Measurements from ENCODE around the gene ZNF366.

Gene ZNF366

GRCh38 chr5:72519111-72519510 is 11.9 kb upstream of the ZNF366 start:
- no peak for DNase-seq (ENCODE audit: low read depth in 1 of 2, low spot score in 1 of 2)

GRCh38 chr5:72518001-72518683 is 10.9 kb upstream of the ZNF366 start:
- no peak for DNase-seq (ENCODE audit: low read depth in 1 of 2, low spot score in 1 of 2)

DNA sequence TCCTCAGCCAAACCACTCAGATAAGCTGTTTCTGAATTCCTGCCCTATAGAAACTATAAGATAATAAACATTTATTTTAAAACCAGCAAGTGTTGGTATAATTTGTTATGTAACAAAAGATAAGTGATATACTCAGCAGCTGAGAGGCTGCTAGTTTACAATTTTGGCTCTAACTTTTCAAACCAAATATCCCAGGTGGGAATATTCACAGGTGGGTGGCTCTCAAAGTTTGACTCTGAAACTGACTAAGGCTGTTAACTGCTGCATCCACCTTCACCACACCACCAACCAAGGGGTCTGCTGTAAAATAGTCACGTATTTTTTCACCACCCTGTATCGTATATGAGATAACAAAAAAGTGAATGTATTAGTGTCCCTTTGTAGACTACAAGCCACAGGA is 9.7 kb upstream of the ZNF366 start:
- no peak for DNase-seq (ENCODE audit: low read depth in 1 of 2, low spot score in 1 of 2)

DNA sequence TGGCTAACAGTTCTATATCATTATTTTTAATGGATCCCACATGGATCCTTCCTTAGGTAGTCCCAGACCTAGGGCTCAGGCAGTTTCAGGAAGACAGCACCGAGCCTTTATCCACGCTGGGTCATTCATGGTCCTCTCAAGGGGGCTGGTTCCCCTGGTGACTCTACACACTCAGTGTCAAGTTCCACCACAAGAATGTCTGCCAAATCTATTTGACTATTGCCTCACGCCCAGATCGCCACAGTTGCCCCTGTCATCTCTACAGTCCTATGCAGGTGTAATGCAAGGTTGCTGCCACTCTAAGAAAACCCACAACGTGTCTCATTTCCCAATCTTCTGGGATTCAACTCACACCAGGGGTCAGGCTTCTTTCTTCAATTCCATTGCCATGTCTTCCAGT is 8.0 kb upstream of the ZNF366 start:
- DNase-seq (ENCODE audit: low read depth in 1 of 2, low spot score in 1 of 2) = no peak

DNA sequence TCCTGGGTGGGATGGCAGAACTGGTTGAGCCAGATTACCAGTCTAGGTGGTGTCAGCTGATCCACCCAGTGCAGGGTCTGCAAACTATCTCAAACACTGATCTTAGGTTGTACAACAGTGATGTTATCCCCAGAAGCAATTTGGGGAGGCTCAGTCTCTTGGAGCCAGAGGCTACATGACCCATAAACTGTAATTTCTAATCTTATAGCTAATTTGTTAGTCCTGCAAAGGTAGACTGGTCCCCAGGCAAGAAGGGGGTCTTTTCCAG is 5.3 kb upstream of the ZNF366 start:
- DNase-seq (ENCODE audit: low read depth in 1 of 2, low spot score in 1 of 2) = no peak

- DNase-seq (ENCODE audit: low read depth in 1 of 2, low spot score in 1 of 2) = no peak
Measured at GRCh38 chr5:72511774-72512592, 4.8 kb upstream of the ZNF366 start.

- DNase-seq (ENCODE audit: low read depth in 1 of 2, low spot score in 1 of 2) = no peak
Measured at GRCh38 chr5:72511366-72511765, 4.2 kb upstream of the ZNF366 start.

DNA sequence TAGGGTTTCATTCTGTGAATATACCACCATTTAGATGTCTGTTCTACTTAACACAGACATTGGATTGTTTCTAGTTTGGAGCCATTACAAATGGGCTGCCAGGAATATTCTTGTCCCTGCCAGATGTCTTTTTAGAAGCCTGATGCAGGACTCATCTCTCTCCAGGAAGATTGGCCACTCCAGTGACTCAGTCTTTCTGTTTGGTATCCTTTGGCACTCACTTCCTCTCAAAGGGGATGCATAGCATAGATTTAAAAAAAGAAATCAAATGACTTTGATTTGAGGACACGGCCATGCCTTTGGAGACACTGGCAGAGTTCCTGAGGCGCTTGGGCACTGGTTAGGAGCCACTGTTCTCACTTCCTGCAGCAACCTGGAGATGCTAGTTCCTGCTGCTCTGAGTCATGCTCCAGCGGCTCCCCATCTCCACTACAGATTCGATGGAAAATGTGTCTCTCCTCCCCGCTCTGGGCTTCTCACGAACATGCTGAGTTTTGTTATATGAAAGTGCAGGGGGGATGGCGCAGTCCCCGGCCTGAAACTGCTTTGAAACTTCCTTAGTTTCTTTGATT is 3.5 kb upstream of the ZNF366 start:
- DNase-seq (ENCODE audit: low read depth in 1 of 2, low spot score in 1 of 2) = no peak

DNA sequence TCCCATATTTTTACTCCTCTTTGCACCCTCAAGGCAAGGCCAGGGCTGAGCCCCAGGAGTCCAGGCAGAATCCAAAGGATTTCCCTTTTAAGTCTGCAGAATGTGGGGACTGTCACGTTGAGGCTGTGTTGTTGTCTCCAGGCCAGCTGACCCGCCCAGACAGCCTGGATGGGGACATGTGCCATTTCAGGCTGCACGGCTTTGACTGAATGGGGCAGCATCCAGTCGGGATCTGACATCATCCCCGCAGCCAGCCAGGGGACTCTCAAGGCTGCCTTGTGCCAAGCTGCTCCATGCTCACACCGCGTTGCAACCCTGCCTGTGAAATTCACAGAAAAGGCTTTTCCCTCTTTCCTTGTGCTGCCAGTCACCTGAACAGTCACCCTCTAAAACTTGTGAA is 2.2 kb upstream of the ZNF366 start:
- DNase-seq (ENCODE audit: low read depth in 1 of 2, low spot score in 1 of 2) = no peak

DNA sequence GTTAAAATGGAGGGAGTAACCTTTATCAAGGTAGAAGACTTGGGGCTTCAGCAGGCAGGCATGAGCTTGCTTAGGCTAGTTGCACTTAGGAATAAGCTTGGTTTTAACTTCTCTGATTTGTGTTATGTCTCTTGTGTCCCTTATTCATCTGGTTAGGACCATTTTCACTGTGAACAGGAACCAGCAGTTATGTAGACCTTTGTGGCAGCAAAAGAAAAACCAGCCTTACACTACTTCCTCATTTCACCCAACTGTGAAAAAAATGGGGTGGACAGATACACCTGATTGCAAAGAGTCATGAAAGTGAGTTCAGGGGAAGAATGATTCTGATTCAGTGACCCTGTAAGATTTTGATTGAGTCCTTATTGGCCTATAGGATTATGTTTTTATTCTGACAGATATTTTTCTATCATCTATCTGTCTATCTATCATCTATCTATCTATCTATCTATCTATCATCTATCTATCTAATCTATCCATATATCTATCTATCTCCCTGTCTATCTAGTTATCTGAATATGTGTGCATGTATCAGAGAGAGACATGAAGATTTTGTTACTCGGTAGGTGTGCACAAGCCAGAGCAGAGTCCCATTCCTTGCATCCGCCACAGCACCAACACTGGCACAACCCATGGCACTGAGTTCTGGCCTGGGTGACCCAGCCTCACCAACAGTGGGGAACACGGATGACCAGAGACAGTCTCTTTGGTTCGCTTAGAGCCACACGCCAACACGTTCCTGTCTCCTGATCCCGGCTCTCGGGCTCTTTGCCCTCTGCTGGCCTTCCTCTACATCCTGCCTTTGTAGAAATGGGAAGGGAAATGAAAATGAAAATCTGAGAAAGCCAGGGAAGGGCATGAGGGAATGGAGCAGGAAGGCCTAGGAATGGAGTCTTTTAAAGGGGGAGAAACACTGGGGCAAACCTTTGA is 1.3 kb upstream of the ZNF366 start:
- DNase-seq (ENCODE audit: low read depth in 1 of 2, low spot score in 1 of 2) = no peak

DNA sequence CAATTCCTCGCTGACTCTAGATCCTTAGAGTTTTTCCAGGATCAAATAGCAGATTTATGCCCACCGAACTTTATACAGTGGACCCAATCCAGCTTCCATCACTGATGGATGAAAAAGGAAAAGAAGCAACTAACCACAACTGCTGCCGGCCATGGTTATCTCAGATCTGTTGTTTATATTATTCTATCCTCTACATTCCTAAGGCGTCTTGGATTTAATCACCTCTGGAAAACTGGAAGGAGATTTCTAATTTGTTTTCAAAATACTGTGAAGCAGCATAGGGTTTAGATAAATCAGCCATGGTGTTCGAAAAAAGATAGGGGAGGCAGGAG is 663 bp upstream of the ZNF366 start:
- DNase-seq (ENCODE audit: low read depth in 1 of 2, low spot score in 1 of 2) = no peak

DNA sequence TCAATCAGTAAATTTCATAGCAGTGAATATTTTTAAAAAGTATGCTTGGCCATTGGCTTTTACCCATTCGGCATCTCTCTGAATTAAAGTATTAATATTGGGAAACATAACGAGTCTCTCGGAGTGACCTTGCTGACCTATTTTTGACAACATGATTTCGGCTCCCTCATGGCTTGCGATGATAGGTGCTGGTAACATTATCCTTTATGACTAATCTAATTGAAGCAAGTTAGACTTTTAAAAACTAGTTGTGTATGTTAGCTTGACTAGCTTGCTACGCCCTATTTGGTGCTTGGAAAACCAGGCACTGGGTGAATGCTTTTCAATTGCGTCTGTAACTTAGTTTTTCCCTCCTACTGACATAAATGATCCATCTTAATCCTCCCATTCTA is 1.1 kb downstream of the ZNF366 start:
- no peak for DNase-seq (ENCODE audit: low read depth in 1 of 2, low spot score in 1 of 2)

DNA sequence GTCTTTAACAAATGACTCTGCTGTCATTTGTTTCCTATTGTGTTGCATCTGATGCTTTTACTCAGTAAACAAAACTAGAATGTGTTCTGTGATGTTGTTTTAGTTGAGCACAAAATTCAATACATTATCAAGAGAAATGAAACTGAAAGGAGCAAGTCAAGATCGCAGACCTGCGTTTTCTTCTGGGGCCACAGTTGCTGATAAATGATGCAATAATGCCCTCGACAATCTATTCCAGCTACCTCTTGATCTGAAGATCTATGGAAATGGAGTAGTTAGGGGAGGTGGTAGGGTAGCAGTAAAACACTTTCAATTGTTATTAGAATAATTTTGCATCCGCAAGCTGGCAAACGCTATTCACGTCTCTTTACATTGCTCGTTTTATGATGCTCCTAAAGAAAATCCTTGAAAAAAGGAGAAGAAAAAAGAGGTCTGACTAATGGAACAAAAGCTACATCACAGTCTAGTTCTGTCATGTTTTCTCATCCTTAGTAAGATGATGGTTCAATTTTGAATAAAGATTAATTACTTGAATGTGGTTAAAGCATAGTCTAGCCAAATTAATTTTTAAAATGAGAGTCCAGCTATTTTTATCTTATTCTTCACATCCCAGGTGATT is 1.6 kb downstream of the ZNF366 start:
- DNase-seq (ENCODE audit: low read depth in 1 of 2, low spot score in 1 of 2) = no peak

- no peak for DNase-seq (ENCODE audit: low read depth in 1 of 2, low spot score in 1 of 2)
Measured at GRCh38 chr5:72505016-72505415, 2.2 kb downstream of the ZNF366 start.

GRCh38 chr5:72503888-72504491 is 3.2 kb downstream of the ZNF366 start:
- DNase-seq (ENCODE audit: low read depth in 1 of 2, low spot score in 1 of 2) = no peak

DNA sequence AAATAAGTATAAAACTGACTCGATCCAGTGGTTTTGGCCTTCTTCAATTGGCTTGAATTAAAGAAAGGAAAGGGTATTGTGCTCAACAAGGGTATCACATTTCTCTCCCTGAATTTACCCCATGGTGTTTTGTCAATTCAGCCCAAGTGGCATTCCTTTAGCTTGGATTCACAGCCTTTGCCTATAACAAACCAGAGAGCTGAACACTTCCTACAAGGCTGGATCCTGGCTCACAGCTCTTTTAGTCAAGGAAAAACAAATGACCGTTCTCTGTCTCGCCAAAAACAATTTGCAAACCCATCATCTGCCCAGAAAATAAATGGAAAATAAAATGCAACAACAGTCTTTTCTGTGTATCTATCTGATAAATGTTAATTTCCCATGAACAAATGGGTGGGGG is 5.7 kb downstream of the ZNF366 start:
- no peak for DNase-seq (ENCODE audit: low read depth in 1 of 2, low spot score in 1 of 2)

DNA sequence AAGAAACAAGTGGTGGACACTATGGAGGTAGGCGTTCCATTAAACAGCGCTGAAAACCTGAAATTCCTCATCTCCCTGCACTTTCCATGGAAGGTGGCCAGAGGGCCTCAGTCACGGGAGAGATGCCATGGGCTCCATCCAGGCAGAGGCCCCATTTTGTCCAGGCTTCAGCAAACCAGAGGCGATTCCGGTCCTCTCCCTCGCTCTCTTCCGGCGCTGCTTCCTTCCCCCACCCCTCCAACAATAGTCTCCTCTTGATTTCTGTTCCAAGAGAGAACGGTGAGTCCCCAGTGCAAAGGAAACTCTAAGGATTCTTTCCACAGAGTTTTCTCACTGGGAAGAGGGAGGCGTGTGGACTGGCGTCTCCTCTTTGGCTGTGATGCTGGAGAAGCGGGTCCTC is 7.5 kb downstream of the ZNF366 start:
- DNase-seq (ENCODE audit: low read depth in 1 of 2, low spot score in 1 of 2) = no peak

GRCh38 chr5:72499090-72499489 is 8.1 kb downstream of the ZNF366 start:
- DNase-seq (ENCODE audit: low read depth in 1 of 2, low spot score in 1 of 2) = no peak

DNA sequence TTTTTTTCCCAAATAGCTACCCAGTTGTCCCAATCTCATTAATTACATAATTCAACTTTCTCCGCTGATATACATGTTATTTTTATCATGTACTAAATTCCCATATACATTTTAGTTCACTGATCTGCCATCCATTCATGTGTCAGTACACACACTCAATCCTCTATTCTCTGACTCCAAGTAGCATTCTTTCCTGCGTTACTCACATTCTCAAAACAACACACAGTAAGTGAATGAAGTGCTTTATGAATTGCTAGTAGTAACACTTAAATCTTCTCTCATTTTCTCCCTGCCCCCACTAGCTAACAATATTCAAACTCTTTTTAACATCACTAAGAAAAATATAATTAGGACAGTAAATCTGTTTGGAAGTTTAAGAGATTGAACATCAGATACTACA is 8.9 kb downstream of the ZNF366 start:
- no peak for DNase-seq (ENCODE audit: low read depth in 1 of 2, low spot score in 1 of 2)

DNA sequence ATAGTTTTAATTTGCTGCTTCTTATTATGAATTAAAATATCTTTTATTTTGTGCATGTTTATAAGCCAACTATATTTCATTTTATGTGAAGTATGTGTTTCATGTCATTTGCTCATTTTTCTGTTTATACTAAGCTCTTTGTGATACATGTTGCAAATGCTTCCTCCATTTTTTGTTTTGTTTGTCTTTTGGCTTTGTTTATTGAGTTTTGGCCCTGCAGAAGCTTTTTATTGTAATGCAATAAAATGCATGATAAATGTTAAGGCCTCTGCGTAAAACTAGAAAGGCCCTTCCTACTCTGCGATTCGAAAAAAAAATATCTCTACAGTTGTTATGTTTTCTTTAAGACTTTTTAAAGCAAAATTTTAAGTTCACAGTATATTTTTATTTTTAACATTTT is 9.4 kb downstream of the ZNF366 start:
- DNase-seq (ENCODE audit: low read depth in 1 of 2, low spot score in 1 of 2) = no peak

DNA sequence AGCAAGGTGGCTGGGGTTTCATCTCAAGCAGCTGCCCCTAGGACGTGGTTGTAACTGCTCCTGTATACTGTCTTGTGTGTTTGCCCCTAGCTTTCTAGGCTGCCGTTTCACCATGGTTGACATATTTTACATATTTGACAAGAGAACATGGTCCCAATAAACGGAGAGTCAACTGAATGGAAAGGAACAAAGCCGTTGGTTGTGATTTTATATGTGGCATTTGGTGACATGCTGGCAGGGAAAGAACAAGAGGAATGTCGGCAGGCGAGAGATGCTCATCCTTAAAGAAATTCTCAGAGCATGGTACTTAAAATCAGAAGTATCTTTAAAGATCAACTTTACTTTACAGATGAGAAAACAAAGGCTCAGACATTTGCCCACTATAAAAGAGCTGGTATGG is 11.8 kb downstream of the ZNF366 start:
- DNase-seq (ENCODE audit: low read depth in 1 of 2, low spot score in 1 of 2) = no peak
